ENCODE measurements around the gene TMEM91.
"Not testable (repeated sequence)": the region's sequence is repeated elsewhere in the genome, so short reads cannot be mapped to it uniquely, and the experiment has no call there.

TMEM91 gene

DNA sequence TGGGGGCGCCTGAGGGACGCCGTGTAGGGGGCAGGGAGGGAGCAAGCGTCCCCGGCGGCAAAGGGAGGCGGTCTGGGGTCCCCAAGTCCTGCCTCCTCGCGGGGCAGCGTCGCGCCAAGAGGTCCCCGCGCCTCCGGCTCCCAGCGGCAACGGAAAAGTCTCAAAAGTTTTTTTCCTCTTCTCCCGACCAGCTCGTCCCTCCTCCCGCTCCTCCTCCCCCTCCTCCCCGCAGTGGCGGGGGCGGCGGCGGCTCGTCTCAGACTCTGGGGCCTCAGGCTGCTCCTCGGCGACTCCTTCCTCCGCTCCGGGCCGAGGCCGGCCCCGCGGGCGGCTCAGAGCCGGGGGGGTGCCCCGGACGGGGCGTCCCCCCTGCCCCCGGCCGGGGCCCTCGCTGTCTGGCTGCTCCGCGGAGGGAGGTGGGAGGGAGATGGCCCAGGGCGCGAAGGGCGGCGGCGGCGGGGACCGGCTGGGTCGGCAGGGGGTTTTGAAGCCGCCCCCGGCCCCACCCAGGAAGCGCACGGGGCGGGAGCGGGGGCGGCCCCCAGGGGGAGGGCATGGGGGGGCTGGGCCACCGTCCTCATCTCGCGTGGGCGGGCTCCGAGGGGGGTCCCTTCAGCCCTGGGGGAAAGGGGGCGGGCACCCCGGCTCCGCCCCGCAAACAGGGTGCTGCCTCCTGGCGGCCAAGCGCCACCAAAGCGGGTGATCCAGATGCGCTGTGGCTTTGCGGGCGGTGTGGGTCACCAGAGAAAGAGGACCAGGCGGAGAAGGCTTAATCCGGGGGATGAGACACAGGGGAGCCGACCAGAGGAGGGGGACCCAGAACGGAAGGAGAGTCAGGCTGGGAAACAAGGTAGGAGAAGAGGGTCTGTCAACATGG is 22.6 kb upstream of the TMEM91 start, which contains the start of gene TGFB1:
Gene TGFB1 (minus strand): TSS at position 457 of the 877 bp plus-strand sequence. CDS start 878 bp downstream, outside the sequence.
- peak; percentile 93 for DNase-seq

DNA sequence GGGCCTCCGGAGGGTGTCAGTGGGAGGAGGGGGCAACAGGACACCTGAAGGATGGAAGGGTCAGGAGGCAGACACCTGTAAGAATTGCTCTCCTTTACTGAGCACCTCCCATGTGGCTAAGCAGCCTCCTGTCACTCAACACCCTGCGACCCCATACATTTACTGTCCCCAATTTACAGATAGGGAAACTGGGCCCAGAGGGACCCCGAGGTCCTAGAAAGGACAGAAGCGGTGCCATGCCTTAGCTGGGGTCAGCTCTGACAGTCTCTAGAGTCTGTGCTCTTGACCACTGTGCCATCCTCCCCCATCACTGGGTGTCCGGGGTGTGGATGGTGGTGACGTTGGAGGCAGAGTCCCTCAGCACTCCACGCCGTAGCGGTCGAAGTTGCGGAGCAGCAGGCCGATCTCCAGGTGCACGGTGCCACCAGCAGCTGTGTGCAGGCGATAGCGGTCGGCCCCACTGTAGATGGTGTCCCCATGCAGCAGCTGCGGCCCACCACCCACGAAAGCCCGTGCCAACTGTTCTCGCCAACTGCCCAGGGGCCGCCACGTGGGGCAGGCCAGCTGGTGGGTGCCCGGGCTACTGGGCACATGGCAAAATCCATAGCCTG is 21.9 kb upstream of the TMEM91 start:
- no peak for DNase-seq

DNA sequence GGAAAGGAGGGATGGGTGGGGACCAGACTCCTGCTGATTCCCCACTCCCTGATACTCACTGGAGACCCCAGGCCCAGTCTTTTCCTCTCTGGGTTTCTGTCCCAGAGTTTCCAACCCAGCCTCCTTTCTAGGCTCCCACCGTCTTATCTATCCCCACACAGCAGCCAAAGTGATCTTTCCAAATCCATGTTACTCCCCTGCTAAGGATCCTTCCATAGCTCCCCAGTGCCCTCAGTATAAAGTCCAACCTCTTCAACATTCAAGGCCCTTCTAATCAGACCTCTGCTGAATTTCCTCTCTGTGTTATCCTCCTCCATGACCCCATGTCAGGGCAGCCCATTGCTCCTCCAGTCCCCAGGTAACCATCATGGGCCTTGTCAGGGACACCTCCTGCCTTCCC is 21.3 kb upstream of the TMEM91 start:
- no peak for DNase-seq

DNA sequence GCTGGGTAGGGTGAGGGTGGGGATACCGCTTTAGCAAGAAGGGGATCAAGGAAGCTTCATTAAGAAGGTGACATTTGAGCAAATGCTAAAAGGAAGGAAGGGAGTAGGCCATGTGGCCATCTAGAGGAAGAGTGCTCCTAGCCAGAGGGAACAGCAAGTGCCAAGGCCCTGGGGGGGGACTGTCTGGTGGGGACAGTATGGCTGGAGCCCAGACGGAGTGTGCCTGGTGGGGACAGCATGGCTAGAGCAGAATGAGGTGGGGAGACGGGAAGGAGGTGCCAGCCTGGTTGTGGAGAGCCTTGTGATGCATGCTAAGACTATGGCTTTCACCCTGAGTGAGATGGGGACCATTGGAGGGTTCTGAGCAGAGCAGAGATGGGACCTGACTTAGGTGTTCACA is 20.5 kb upstream of the TMEM91 start:
- no peak for DNase-seq

DNA sequence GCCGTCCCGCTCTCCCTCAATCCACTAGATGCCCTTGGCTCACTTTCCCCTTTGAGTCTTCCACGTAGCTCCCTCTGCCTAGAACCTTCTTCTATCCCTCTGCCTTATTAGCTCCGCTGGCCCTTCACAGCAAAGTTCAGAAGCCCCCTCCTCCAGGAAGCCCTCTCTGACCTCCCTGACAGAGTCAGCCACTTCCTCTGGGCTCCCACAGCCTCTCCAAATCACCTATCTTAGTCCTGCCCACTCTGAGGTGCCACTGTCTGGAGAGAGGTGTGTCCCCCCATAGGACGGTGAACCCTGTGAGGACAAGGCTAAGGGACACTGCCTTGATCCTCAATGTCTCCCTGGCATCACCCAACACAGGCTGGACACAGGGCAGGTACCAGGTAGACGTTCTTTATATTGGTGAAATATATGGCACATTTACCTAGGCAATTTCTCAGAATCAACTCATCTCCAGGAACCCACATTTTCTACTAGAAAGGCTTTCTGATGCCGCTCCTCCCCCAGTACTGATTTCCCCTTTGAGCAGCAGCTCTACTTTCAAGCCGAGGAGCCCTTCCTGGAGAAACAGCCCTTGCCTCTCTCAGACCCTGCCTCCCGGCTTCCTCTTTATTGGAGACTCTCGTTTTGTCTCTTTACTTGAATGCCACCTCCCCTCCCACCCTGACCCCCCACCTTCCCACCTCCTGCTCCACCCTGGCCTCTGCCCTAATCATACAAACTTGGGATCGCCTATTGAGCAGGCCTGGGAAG is 19.2 kb upstream of the TMEM91 start:
- no peak for DNase-seq

DNA sequence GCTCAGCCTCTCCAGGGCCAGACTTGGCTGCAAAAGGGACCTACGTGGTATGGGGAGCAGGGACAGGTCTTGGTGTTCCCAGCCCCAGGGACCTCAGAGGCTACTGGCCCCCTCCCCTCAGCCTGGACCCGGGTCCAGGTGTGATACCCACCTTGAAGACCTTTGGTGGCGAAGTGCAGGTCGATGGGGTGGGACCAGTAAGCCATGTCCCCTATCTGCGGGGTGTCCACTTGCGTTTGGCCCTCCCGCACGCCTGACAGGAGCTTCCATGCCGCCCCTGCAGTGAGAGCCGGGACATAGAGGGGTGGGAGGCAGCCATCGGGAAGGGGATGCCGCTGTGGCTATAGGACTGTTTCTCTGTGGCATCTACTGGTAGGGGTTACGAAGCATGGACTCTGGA is 18.6 kb upstream of the TMEM91 start:
- no peak for DNase-seq

DNA sequence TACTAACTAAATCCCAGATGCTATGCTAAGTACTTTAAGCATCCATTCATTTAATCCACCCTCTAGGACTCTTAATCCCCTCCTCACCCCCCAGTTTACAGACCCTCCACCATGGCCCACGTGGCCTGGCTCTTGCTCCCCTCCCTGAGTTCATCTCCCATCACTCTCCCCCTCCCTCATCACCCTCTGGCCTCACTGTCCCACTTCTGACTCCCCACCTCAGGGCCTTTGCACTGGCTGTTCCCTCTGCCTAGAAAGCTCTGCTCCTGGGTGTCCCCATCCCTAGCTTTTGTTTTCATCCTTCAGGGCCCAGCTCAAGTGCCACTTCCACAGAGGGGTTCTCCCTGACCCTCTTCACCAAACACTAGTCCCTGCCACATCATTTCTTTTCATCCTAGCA is 16.6 kb upstream of the TMEM91 start:
- no peak for DNase-seq

DNA sequence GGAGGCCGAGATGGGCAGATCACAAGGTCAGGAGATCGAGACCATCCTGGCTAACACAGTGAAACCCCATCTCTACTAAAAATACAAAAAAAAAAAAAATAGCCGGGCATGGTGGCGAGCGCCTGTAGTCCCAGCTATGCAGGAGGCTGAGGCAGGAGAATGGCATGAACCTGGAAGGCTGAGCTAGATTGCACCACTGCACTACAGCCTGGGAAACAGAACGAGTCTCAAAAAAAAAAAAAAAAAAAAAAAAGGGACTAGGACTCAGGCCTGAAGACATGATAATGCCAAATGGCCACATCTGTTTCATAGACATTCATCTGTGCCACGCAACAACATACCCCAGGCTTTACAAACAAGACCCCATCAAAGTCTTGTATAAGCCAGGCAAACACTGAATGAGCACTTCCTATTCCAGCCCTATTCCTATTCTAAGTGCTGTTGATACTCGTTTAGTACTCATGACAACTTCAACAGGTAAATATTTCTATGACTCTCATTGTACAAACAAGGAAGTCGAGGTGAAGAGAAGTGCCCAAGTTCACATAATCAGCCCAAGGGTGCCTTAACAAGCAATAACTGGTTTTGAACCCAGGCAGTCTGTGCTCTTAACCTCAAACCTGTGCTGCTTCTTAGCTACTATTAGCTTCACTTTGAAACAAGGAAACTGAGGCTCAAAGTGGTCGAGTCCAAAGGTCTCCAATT is 14.0 kb upstream of the TMEM91 start:
- DNase-seq: no peak

DNA sequence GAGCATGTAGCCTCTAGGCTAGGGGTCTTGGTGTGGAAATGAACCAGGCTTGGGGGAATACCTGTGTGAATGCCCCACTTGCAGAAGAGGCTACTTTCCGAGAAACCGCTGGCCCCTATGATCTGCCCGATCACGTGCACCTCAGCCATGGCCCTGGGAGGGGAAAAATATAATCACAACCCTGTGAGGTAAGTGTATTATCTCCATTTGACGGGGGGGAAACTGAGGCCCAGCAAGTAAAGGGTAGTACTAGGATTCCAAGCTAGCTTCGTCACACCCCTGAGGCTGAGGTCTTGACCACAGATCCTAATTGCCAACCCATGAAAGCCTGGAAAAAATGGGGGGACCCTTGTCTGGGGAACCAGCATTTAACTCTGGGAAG is 13.0 kb upstream of the TMEM91 start:
- DNase-seq: no peak

DNA sequence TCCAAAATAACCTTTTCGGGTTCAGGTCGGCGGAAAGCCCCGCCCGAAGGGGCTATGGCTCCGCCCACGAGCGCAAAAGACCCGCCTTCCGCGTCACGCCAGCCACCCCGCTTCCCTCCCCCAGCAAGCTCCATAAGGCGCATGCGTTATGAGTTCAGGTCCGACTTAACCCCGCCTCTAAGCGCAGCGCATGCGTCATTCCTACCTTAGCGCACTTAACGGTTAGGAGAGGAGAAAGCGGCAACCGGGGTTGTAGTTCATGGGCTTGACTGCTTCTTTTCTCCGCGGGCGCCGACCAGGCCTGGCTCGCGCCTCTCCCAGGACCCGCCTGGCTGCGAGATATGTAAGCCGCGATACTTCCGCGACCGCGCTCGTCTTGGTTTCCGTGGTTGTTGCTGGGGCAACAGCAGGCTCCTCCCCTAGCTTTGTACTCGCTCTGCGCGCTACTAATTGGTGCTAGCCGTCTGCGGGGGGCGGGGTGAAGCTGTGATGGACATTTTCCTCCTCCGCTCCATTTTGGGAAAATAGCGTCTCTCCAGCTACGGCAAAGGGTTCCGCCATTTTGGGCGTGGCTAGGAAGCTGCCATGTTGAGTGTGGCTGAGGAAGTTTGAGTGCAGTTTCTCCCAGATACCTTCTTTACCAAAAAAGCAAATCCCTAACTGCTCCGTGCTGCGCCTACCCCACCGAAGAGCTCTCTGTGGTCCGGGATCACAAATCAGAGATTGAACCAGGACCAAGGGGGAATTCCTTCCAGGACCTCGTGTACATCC is 12.4 kb upstream of the TMEM91 start, which contains the start of gene B9D2:
Gene B9D2 (minus strand): TSS at position 397 of the 771 bp plus-strand sequence. CDS start 630 bp downstream, outside the sequence.
- peak; percentile 97 for DNase-seq

DNA sequence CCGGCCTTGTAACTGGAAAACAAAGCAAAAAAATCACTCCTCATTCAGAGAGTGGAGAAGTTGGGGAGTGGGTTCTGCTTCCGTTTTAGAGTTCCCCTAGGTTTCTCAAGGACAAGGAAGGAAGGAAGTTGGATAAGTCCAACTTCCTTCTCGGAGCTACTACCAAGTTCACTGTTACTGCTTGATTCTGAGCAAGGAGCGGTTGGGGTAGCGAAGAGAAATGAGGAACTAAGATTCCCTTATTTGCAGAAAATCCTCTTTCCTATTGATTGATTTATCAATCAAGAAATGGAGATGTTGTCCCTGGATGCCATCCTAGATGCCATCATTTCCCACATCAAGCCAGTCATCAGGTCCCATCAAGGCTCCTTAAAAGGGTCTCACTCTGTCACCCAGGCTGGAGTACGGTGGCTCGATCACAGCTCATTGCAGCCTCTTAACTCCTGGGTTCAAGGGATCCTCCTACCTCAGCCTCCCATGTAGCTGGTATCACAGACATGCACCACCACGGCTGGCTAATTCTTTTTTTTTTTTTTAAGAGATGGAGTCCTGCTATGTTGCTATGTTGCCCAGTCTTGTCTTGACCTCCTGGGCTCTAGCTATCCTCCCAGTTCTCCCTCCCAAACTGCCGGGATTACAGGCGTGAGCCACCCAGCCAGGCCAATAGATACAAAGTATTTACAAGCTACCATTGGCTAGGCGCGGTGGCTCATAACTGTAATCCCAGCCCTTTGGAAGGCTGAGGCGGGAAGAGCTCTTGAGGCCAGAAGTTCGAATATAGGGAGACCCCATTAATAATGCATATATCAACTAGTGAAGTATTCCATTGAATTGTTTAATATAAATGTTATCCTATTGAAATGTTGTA is 11.6 kb upstream of the TMEM91 start:
- DNase-seq: no peak

DNA sequence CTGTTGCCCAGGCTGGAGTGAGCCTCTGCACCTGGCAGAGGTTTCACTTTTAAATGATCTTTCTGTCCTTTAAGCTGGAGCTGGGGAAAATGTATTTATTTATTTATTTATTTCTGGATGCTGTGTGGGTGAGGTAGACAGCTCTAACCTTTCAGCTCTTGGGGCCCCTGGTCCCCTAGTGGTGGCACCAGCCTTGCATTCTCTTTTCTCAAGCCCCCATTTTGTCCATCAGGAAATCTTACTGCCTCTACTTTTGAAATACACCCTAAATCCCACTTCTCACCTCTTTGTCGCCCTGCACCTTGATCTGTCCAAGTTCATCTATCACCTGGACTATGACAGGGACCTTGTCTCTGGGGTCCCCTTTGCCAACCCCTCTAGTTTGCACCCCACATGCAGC is 10.2 kb upstream of the TMEM91 start:
- DNase-seq: no peak

DNA sequence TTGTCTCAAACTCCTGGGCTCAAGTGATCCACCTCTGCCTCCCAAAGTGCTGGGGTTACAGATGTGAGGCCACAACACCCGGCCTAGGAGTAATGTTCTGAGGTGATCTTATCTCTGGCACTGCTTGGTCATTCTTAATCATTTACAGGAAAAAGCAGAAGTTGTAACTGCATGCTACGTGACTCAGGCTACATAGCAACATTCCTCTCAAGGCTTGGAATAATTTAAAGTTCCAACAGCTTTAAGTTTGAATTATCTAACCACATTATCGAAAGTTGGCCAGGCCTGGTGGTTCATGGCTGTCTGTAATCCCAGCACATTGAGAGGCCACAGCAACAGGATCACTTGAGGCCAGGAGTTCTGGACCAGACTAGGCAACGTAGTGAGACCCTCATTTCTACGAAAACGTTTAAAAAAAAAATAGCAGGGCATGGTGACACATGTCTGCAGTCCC is 8.5 kb upstream of the TMEM91 start:
- DNase-seq: no peak

DNA sequence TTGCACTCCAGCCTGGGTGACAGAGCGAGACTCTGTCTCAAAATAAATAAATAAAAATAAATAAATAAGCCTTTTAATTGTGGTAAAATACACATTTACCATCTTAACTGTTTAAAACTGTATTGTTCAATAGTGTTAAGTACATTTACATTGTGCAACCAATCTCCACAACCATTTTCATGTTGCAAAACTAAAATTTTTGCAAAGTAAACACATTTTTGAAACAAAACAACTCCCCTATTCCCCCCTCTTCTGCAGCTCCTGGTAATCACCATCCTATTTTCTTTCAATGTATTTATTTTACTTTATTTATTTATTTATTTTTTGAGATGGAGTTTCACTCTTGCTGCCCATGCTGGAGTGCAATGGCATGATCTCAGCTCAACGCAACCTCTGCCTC is 6.6 kb upstream of the TMEM91 start:
- DNase-seq: no peak

DNA sequence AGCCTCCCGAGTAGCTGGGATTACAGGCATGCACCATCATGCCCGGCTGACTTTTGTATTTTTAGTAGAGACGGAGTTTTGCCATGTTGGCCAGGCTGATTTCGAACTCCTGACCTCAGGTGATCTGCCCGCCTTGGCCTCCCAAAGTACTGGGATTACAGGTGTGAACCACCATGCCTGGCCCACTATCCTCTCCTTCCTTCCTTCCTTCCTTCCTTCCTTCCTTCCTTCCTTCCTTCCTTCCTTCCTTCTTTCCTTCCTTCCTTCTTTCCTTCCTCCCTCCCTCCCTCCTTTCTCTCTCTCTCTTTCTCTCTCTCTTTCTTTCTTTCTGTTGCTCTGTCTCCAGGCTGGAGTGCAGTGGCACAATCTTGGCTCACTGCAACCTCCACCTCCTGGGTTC is 5.2 kb upstream of the TMEM91 start:
- DNase-seq: not testable (repeated sequence)

DNA sequence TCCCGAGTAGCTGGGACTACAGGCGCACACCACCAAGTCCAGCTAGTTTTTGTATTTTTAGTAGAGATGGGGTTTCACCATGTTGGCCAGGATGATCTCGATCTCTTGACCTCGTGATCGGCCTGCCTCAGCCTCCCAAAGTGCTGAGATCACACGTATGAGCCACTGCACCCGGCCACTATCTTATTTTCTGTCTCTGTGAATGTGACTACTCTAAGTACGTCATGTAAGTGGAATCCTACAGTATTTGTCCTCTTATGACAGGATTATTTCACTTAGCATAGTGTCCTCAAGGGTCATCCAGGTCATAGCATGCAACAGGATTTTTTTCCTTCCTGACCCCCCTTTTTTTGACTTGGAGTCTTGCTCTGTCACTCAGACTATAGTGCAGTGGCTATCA is 4.8 kb upstream of the TMEM91 start:
- no peak for DNase-seq

DNA sequence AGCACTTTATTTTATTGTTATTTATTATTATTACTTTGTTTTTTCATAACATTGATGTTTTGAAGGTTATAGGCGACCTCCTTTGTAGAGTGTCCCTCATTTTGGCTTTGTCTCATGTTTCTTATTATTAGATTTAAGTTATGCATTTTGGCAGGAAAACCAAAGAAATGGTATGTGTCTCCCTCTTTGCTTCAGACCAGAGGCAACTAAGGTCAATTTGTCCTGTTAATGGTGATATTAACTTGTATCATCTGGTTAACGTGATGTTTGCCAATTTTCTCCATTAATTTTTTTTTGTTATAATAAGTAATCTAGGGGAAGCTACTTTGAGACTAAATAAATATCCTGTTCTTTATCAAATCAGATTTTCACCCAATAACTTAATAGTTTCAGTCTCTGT is 3.8 kb upstream of the TMEM91 start:
- DNase-seq: no peak

DNA sequence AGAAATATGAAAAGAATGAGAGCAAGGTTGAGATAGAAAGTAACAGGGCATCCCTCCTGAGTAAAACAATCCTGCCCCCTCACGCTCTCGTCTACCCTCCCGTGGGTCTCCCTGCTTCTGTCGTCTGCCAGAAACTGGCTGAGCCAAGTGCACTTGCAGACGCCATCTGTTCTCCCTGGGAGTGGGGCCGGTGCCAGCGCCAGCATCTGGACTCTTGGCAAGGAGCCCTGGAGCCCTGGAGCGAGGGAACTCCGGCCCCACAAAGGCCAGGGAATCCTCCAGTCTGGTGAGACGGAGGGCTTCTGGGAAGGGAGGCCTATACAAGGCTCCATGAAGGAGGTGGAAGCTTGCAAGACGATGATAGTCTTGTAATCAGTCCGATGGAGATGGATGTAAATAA is 2.3 kb upstream of the TMEM91 start:
- no peak for DNase-seq

DNA sequence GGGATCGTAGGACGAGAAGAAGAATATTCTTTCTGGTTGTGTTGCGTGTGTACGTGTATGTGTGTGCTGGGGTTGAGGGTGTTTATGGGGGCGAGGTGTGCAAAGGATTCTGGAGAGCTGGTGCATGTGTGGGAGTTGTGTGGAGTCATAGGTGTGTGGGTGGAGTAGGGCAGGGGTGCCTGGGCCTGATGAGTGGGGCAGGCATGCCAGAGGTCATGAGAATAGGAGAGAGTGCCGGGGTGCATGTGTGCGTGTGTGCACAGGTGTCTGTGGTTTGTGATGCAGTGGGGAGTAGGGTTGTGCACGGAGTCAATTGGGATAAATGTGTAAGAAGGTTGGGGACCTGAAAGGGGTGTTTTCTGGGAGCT is 649 bp downstream of the TMEM91 start:
- no peak for DNase-seq

DNA sequence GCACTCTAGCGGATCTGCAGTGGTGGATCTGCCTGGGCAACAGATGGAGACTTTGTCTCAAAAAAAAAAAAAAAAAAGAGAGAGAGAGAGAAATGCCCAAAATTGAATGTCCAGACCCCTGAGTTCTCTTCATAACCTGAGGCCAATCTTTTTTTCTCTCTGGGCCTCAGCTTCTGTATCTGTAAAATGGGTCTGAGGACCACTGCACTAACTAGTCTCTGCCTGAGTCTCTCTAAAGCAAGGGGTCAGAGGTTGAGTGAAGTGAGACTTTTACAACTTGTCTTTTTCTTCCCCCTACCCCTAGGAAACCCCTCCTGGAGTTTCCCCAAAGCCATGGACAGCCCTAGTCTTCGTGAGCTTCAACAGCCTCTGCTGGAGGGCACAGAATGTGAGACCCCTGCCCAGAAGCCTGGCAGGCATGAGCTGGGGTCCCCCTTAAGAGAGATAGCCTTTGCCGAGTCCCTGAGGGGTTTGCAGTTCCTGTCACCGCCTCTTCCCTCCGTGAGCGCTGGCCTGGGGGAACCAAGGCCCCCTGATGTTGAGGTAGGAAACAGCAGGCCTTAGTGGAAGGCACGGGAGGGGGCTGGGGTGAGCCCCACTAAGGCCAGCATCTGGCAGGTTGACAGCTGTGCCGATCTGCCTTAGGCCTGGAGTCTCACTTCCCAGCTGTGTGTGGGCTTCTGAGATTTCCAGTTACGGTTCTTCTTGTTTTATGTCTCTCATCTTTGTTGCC is 1.8 kb downstream of the TMEM91 start:
- no peak for DNase-seq

Data from stimulated activated CD8-positive, alpha-beta memory T cell treated with anti-CD3 and anti-CD28 coated beads, Interleukin-4, amount 100 ng/mL, for 48 hours (primary cell).